SK-N-DZ (cell line): ENCODE results near the gene PPIL4.
"Not testable (repeated sequence)": the region's sequence is repeated elsewhere in the genome, so short reads cannot be mapped to it uniquely, and the experiment has no call there.

ENCODE experiments used
- DNase-seq: peaks from one replicate; pipeline ENCODE4 v3.0.0-alpha.2; 2015; ENCODE audit warnings: low spot score

PPIL4 gene

DNA sequence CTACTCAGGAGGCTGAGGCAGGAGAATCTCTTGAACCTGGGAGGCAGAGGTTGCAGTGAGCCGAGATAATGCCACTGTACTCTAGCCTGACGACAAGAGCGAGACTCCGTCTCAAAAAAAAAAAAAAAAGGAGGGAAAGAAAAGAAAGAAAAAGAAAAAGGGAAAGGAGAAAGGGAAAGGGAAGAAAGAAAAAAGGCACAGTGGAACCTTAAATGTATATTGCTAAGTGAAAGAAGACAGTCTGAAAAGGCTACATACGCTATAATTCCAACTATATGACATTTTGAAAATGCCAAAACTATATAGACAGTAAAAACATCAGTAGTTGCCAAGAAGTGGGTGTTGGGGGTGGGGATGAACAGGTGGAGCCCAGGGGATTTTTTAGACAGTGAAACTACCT lies 16.2 kb downstream of the PPIL4 start:
- DNase-seq = no peak

DNA sequence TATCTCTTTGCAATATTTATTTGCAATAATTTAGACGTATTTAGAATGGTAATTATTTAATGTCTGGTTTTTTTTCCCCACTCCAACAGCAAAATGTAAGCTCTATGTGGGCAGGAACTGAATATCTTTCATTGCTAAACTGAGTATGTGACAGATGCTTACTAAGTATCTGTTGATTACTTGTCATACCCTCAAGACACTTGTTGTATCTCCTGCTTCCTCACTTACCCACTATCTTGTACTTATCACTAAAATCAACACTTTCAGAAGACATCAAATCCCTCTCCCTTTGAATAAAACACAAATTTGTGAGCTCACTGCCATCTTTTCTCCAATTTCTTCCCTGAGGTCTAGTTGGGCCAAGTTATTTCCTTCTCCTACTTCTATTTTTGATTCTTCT lies 30.3 kb downstream of the PPIL4 start:
- no peak for DNase-seq

DNA sequence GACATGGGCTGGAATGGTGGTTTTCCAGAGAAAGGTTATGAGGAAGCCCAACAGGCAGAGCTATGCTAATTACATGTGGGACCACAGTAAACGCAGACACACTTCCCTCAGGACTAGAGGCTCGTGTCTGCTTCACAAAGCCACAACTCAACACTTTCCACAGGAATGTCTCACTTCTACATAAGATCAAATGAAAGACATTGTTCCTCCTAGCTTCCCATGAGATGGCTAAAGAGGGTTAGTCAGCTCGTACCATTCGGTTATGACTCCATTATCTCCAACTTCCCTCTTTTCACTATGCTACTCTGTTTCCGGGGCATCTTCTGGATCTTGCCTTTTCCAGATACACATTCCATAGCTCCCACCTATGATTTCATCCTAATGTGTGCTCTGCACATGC lies 31.9 kb downstream of the PPIL4 start:
- no peak for DNase-seq

DNA sequence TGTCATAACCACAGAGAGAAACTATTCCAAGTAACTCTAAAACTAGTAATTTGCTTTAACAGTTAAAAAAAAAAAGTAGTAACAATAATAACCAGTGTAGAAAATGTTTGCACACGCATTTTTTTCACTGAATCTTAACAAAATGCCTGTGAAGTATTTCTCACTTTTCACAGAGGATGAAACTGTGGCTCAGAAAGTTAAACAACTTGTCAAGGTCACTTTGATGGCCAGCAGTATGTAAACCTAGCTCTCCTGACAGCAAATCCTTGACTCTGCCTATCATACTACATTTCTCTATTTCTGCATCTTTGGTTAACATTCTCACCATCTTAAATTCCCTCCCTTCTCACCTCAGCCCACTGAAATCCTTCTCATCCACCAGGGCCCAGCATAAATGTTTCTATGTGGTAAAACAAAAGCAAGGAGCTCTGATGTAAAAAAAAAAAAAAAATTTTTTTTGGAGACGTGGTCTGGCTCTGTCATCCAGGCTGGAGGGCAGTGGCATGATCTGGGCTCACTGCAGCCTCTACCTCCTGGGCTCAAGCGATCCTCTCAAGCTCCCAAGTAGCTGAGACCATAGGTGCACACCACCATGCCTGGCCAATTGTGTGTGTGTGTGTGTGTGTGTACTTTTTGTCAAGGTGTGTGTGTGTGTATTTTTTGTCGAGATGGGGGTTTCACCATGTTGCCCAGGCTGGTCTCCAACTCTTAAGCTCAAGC lies 34.9 kb downstream of the PPIL4 start:
- DNase-seq = no peak

DNA sequence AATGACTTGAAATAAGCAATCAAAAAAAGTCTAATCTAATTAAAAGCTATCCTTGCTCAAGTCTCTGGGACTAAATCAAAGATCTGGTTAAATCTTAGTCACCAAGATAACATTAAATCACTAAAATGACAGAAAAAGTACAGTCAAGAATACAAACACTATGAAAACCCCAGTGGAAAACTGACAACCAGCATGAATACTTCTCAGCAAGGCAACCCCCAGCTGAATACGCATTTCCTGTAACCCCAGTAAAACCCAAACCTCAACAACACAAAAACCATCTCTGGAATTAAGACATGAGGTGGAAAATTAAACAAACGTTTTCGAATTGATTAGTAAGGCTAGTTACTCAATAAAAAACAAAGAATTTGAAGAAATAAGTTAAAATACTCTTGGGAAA lies 37.4 kb downstream of the PPIL4 start:
- no peak for DNase-seq

DNA sequence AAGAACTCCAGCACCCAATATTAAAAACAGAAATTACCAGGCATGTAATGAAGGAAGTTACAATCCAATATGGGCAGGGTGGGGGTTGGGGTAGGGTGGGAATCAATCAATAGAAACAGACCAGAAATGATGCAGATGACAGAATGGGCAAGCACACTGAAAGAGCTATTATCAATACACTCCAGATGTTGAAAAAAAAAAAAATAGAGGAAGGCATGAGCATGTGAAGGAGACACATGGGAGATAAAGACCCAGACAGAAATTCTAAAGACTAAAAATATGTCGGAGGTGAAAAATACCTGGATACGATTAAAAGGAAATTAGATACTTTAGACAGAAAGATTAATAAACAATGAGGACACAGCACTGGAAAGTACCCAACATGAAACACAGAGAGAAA lies 42.0 kb downstream of the PPIL4 start:
- DNase-seq = no peak

DNA sequence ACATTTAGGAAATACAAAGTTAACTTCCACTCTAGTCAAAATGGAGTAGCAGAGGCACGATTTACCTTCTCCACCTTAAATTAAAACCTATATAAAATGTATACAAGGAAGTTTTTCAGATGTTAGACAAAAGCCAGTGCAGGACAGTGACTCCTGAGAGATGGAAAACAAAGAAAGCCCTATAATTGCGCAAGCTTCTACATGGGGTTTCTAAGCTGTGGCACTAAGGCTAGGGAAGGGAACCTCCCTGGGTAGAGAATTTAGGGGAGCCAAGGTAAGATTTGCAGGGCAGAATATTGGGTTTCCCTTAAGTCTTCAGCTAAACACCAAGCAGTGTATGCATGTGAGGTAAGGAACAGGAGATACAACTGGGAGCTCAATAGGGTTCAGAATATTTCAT lies 42.6 kb downstream of the PPIL4 start:
- no peak for DNase-seq

DNA sequence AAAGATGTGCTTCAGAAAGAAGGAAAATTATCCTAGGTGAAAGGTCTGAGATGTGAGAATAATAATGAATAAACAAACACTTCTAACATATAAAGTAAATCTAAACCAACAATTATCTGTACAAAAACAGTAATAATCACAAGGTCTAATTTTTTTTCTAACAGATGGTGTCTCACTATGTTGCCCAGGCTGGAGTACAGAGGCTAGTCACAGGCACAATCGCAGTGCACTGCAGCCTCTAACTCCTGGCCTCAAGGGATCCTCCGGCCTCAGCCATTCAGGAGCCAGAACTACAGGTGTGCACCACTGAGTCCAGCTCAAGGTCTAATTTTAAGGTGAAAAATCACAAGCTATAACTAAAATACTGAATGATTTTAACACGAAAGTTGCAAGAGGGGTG lies 44.1 kb downstream of the PPIL4 start:
- DNase-seq = no peak

DNA sequence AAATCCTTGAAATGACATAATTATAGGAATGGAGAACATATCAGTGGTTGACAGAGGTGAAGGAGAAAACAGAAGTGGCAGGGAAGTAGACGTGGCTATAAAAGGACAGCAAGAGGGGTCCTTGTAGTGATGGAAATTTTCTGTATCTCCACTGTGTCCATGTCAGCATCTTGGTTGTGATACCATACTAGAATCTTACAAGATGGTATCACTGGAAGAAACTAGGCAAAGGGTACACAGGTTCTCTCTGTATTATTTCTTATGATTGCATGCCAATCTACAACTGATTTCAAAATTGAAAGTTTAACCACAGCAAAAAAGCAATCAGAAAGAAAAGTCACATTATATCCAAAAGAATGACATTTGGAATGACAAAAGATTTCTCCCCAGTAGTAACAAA lies 44.6 kb downstream of the PPIL4 start:
- DNase-seq = no peak

DNA sequence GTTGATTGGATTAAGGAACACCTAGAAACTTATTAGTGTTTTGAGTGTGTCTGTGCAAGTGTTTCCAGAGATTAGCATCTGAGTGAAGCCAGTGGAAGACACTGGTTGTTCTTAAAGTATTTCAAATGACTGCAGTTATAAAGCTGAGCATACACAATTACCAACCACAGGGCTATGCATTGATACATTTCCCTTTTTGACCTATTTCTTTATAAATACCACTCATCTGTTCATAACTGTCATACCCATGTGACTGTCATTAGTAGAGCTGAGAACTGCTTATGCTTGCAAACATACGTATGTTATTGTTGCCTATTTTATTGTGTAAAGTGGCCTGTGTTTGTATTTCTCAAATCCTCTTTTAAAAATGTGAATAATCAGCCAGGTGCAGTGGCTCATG lies 45.7 kb downstream of the PPIL4 start:
- DNase-seq = no peak

DNA sequence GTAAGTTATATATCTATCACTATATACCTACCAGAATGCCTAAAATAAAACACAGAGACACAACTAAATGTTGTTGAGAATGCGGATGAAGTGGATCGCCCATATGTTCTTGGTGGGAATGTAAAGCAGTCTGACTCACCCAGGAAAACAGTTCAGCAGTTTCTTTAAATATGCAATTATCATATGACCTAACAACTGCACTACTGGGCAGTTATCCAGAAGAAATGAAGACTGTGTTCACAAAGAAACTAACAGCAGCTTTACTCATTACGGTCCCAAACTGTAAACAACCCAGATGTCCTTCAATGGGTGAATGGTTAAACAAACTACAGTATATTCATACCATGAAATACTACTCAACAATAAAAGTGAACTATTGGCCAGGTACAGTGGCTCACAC lies 46.8 kb downstream of the PPIL4 start:
- DNase-seq = no peak

DNA sequence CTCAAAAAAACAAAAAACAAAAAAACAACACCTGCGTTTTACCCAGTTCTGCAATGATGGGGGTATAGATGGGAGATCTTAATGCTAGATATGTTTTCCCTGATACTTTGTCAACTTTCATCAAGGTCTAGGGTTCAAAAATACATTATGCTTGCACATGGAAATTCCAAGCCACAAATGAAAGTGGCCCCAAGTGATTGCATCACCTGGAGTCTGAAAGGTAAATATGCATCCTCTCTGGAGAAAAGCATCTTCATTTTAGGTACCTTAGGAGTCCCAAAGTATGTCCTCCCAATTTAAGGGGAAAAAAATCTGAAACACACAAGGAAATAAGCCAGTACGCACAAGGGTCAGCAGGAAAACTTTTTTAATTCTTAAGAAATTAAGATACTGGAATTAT lies 48.5 kb downstream of the PPIL4 start:
- no peak for DNase-seq

DNA sequence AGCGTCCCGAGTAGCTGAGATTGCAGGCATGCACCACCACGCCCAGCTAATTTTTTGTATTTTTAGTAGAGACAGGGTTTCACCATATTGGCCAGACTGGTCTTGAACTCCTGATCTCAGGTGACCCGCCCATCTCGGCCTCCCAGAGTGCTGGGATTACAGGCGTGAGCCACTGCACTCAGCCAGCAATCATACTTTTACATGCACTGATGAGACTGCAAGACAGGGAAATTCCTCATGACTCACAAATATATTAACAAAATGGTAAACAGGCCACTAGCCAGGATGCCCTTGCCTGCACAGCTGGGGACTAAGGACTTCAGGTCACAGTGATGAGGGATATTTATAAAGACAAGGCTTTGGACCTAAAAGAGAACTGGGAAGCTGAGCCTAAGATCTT lies 49.2 kb downstream of the PPIL4 start:
- DNase-seq = not testable (repeated sequence)

DNA sequence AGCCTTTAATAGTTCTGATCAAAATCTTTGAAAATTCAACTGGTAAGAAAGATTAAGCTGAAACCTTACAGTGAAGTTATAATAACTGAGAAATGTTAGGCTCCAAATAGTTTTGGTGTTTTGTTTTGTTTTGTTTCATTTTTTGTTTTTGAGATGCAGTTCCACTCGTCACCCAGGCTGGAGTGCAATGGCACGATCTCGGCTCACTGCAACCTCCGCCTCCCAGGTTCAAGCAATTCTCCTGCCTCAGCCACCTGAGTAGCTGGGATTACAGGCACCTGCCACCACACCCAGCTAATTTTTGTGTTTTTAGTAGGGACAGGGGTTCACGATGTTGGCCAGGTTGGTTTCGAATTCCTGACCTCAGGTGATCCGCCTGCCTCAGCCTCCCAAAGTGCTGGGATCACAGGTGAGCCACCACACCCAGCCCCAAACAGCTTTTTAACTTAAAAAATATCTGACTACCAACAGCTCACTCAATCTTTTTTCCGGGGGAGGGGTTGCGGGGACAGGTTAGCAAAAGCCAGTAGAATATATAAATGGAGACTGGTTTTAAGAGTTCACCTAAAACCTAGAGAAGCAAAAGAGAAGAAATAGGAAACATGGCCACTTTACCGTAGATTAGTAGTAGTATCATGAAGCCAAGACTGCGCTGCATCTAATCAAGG lies 50.4 kb downstream of the PPIL4 start:
- DNase-seq = not testable (repeated sequence)

DNA sequence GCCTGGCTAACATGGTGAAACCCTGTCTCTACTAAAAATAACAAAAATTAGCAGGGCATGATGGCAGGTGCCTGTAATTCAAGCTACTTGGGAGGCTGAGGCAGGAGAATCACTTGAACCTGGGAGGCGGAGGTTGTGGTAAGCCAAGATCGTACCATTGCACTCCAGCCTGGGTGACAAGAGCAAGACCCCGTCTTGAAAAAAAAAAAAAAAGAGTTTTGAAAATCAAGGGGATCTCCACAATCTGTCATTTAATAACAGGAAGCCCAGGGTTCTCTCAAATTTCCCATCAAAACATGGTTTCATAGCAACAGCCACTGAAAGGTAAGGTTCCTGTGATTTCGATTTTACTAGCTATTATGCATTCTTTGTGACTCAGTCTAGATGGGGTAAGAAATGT lies 51.0 kb downstream of the PPIL4 start:
- not testable (repeated sequence) for DNase-seq

DNA sequence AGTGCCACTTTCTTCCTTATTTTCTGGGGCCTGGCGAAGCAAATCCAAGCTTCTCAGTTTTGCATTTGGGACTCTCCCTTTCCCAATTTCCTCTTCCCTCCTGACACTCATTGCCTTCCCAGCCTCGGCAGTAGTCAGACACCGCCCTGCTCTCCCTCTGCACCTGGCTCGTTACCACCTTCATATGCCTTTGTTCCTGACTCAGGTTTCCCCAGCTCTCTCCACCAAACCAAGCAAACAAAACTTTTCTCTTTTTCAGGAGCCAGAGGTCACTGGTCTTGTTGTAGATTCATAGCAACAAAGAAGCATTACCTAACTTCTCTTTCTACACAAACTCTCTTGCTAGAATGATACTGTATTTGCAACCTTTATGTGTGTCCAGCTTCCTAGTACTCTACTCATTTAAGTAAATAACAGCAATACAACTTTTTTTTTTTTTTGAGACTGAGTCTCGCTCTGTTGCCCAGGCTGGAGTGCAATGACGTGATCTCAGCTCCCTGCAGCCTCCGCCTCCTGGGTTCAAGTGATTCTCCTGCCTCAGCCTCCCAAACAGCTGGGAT lies 52.0 kb downstream of the PPIL4 start:
- DNase-seq = no peak

DNA sequence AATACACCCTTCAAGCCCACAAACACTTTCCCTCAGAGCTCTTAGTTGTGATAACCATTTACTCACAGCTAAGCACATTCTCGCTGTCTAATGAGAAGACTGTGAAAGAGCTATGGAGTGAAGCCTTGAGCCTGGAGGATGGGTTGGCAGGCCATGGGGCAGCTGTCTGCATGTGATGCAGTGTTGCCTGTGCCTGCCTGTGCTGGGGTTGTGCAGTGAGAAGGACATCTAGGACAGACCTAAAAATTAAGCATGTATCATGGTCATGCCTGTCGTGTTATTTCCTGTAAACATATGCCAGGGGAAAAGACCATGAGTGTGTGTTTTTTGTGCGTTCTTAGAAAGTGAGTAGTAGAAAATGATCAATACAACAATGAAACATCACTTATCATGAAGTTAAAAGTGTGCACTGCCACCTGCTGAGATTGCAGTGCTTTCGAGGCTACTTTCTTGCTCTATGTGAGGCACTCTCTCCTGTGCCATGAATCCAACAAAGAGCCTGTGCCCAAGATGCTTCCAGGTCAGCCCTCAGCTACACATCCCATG lies 53.0 kb downstream of the PPIL4 start:
- no peak for DNase-seq

DNA sequence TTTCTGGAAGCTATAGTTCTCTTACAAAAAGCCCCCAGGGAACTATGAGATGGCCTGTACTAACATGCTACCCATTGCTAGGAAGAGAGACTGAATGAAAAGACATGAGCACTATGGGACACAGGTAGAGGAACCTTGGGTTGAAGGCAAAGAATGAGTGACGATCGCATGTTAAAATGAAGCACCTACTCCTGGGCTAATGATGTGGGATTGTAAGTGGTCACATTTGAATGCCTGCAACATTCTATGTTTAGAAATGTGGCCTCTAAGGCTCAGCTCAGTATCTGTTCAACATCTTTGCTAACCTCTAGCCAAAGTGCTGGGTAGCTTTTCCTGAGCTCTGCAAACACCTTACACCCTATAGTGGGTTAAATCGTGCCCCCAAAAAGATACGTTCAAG lies 55.9 kb downstream of the PPIL4 start:
- no peak for DNase-seq

DNA sequence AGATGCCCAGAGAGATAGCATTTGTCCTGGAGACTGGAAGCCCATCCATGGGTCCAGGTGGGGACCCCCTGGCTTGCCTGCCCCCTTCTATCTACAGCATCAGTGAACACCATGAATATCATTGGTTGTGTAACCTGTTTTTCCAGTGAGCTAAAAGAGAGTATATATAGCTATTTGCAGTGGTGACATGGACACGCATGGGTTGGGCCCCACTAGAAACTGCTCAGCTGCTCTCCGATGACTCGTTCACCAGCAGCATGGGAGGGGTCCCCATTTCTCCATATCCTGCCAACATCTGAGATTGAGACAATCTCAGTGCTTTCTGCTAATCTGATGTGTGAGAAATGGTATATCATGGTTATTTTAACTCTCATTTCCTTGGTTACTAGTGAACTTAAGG lies 57.0 kb downstream of the PPIL4 start:
- DNase-seq = no peak

DNA sequence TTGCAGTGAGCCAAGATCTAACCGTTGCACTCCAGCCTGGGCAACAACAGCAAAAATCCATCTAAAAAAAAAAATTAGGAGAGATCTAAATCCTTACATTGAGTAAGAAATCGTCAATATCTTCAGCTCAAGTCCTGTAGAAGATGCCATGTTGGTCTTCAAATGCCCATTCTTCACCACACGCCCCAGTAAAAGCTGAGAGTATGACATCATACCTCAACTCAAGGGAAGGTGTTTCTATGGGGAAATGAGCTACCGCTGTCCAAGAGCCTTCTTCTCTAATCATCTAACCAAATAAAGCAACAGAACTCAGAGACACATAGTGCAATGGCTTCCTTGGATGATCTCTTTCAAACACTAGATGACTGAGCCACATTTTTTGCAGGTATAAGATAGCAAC lies 58.5 kb downstream of the PPIL4 start:
- no peak for DNase-seq

DNA sequence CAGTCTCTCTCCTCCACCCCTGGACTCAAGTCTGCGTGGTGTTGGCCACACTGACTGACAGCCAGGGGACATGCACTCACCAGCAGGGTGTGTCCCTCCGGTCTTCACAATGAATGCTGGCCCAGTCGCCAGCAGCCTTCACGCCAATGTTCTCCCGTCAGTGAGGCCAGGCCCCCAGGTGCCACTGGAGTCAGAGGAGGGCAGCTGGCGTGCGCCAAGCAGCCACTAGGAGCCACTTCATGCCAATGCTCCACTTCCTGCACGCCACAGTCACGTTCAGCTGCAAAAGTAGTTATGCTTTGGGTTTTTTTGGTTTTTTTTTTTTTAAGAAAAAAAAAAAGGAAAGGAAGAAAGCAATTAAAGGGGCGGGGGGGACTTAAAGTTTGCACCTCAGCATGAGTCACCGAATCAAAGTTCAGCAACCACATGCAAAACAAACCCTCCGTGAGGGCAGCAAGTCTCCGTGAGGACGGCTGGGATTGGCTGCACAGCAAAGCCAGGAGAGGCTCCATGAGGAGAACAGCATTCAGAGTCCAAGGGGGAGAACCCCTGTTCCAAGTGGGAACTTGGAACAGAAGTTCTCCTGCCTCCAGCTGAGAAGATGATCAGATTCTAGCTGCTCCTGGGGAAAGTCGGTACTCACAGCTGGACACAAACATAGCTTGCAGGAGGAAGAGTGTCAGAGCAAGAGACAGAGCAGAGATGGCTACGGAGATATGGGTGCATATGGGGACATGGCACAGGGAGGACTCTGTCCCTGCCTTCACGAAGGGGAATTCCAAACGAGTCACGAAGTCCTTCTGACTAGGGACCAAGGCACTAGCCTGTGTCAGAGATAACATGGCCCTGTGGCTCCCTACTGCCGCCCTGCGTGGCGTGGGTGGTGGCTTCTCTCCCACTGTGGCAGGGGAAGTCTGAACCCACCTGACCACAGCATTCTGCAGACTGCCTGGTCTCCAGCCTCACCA lies 60.8 kb downstream of the PPIL4 start, which contains the start of gene ZC3H12D:
TSS of gene ZC3H12D (minus strand) at position 282 of the 968 bp plus-strand sequence. CDS start 10,471 bp downstream, outside the sequence.
- DNase-seq = no peak
